Calu3 (cell line): Measurements from ENCODE around the gene ZNF90. TPM values are rescaled to one million over a fixed set of nuclear protein-coding genes. Genes with fewer than 3 reads are reported as not detected.
"Not testable (repeated sequence)": the region's sequence is repeated elsewhere in the genome, so short reads cannot be mapped to it uniquely, and the experiment has no call there.

ENCODE experiments used
- BruUV-seq: library from RNA; stranded (reverse); fragments of 400-500 nt; replicated peaks from 2 replicates; lab custom pipeline; 2021; lab: Mats Ljungman, UMichigan
- CTCF ChIA-PET: fragments of 300-600 bp; sonication (Branson Sonifier 250); formaldehyde crosslinking; loops from one replicate; lab custom pipeline; 2022; ENCODE audit warnings: antibody characterized with exemption; lab: Charles Lee
- DNase-seq: peaks from one replicate; pipeline ENCODE4 v3.0.0; 2022
- H3K27ac Mint-ChIP-seq: one replicate; pipeline ENCODE4 v1.8.0; 2022; ENCODE audit warnings: mixed read lengths; ENCODE audit not compliant: unreplicated experiment
- H3K27me3 Mint-ChIP-seq: one replicate; pipeline ENCODE4 v1.8.0; 2022; ENCODE audit warnings: mixed read lengths; ENCODE audit not compliant: unreplicated experiment
- H3K36me3 Mint-ChIP-seq: one replicate; pipeline ENCODE4 v1.8.0; 2022; ENCODE audit warnings: mild to moderate bottlenecking, moderate library complexity, mixed read lengths; ENCODE audit not compliant: insufficient read depth, unreplicated experiment
- H3K4me1 Mint-ChIP-seq: one replicate; pipeline ENCODE4 v1.8.0; 2022; ENCODE audit warnings: mild to moderate bottlenecking, low read depth, mixed read lengths; ENCODE audit not compliant: unreplicated experiment
- H3K4me3 Mint-ChIP-seq: one replicate; pipeline ENCODE4 v1.8.0; 2022; ENCODE audit warnings: mild to moderate bottlenecking, low read depth, moderate library complexity, mixed read lengths; ENCODE audit not compliant: unreplicated experiment
- H3K9me3 Mint-ChIP-seq: one replicate; pipeline ENCODE4 v1.8.0; 2022; ENCODE audit warnings: low read depth, mixed read lengths; ENCODE audit not compliant: unreplicated experiment
- CTCF ChIP-seq: fragments of 200-600 bp; IDR thresholded peaks from one replicate; pipeline ENCODE4 v1.8.0; 2022; ENCODE audit warnings: antibody characterized with exemption; ENCODE audit not compliant: unreplicated experiment
- intact Hi-C: fragments of 100-400 bp; cut with micrococcal nuclease; formaldehyde crosslinking; loops from one replicate; pipeline ENCODE4 v1.10.0; 2022; ENCODE audit not compliant: unreplicated experiment
- total RNA-seq: library from RNA; stranded (reverse); gene quantifications from 2 replicates; pipeline ENCODE4 v1.2.3, GENCODE V29; 2022

The ZNF90 gene
- total RNA-seq, 1 experiment from 2014 or later: 5.3 TPM

- peaks cover 10% of the 10 kb centered on the region for H3K9me3 Mint-ChIP-seq
- no peak for TF ChIP-seq CTCF
- H3K4me3 Mint-ChIP-seq: no peak overlapping the region
- CTCF ChIA-PET: no interaction called here
- intact Hi-C loops: no loop called here
- no peak for DNase-seq
- H3K4me1 Mint-ChIP-seq: no peaks in the 10 kb centered on the region
- H3K27me3 Mint-ChIP-seq: no peaks in the 10 kb centered on the region
- H3K36me3 Mint-ChIP-seq: peaks cover 4% of the 10 kb centered on the region
- no peak overlapping the region for H3K27ac Mint-ChIP-seq
- BruUV-seq: no TSS peak
Observed at GRCh38 chr19:20151617-20152145, 73.9 kb downstream of the ZNF90 start.

- H3K4me1 Mint-ChIP-seq, H3K4me3 Mint-ChIP-seq, CTCF ChIA-PET, BruUV-seq, H3K36me3 Mint-ChIP-seq, H3K27me3 Mint-ChIP-seq, H3K27ac Mint-ChIP-seq, intact Hi-C loops, DNase-seq, H3K9me3 Mint-ChIP-seq: not testable (repeated sequence)
Observed at GRCh38 chr19:20152506-20152905, 74.7 kb downstream of the ZNF90 start.

DNA sequence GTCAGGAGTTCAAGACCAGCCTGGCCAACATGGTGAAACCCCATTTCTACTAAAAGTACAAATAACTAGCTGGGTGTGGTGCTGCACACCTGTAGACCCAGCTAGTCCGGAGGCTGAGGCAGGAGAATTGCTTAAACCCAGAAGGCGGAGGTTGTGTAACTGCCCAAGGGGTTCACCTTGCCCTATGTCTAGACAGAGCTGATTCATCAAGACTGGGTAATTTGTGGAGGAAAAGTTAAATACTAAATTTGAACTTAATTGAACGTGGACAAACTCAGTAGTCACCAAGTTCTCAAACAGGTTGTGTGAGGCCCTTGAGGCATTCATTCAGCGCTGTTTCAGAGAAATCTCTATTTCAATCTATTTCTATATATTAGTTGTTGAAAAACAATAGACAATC lies 75.5 kb downstream of the ZNF90 start:
- Mint-ChIP-seq H3K27me3 (no peaks in the 10 kb centered on the region), H3K27ac (no peak overlapping the region), H3K4me3 (no peak overlapping the region), H3K9me3 (peaks cover 11% of the 10 kb centered on the region), H3K36me3 (peaks cover 4% of the 10 kb centered on the region), H3K4me1 (no peaks in the 10 kb centered on the region)
- TF ChIP-seq CTCF: no peak
- CTCF ChIA-PET: no interaction called here
- DNase-seq: no peak
- intact Hi-C loops: no loop called here
- no TSS peak for BruUV-seq

- TF ChIP-seq CTCF: no peak
- H3K27ac Mint-ChIP-seq: no peak overlapping the region
- H3K4me3 Mint-ChIP-seq: no peak overlapping the region
- BruUV-seq: no TSS peak
- no peaks in the 10 kb centered on the region for H3K27me3 Mint-ChIP-seq
- peaks cover 23% of the 10 kb centered on the region for H3K9me3 Mint-ChIP-seq
- CTCF ChIA-PET: no interaction called here
- H3K36me3 Mint-ChIP-seq: peaks cover 4% of the 10 kb centered on the region
- no peak for DNase-seq
- intact Hi-C loops: no loop called here
- H3K4me1 Mint-ChIP-seq: no peaks in the 10 kb centered on the region
Observed at GRCh38 chr19:20154636-20155035, 76.8 kb downstream of the ZNF90 start.

DNA sequence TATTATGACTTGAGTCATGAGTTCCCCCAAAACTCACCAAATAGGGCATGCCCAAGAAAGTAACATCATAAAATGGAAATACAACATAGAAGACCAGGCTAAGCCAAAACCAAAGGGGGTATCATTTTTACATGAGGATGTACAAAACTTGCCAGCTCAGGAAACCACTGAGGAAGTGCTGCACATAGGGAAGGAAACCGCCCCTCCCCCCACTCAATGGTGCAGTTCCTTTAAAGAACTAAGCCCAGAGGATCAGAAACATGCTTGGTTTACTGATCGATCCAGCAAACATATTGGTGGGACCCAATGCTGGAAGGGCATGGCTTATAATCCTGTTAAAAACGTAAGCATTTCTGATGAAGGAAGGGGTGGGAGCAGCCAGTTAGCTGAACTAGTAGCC lies 85.0 kb downstream of the ZNF90 start:
- Mint-ChIP-seq H3K27me3 (no peaks in the 10 kb centered on the region), H3K27ac (no peak overlapping the region), H3K4me1 (no peaks in the 10 kb centered on the region), H3K9me3 (peaks cover 24% of the 10 kb centered on the region), H3K4me3 (no peak overlapping the region), H3K36me3 (no peaks in the 10 kb centered on the region)
- BruUV-seq: no TSS peak
- DNase-seq: no peak
- CTCF ChIA-PET: no interaction called here
- intact Hi-C loops: no loop called here
- no peak for TF ChIP-seq CTCF
